Measurements from ENCODE around the gene ALDH1A3.

DNA sequence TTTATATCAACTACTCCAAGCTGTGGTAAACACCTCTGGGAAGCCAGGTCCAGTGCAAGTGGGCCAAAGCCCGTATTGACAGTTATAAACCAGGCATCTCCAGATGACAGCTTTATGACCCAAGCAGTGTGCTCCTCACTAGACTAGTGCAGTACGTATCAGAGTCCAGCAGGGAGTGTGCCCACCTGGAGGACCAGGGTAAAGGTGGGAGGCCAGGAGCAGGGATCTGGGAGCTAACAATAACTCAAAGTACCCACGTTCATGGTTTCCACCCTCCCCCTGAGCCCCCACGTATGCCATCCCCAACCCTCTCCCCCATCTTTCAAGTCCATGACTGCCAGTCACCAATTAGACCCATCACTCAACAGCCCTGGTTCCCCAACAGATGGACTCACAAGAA lies 27.0 kb upstream of the ALDH1A3 start:
- TF ChIP-seq, protein P1, sequence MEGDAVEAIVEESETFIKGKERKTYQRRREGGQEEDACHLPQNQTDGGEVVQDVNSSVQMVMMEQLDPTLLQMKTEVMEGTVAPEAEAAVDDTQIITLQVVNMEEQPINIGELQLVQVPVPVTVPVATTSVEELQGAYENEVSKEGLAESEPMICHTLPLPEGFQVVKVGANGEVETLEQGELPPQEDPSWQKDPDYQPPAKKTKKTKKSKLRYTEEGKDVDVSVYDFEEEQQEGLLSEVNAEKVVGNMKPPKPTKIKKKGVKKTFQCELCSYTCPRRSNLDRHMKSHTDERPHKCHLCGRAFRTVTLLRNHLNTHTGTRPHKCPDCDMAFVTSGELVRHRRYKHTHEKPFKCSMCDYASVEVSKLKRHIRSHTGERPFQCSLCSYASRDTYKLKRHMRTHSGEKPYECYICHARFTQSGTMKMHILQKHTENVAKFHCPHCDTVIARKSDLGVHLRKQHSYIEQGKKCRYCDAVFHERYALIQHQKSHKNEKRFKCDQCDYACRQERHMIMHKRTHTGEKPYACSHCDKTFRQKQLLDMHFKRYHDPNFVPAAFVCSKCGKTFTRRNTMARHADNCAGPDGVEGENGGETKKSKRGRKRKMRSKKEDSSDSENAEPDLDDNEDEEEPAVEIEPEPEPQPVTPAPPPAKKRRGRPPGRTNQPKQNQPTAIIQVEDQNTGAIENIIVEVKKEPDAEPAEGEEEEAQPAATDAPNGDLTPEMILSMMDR (conservative IDR thresholded peaks at IDR 0.05 in 1 of 2, IDR thresholded peaks at IDR 0.05 in 1 of 2; ENCODE audit: low read depth in 1 of 2, low read length in 2 of 2) = no peak
- no peak for TF ChIP-seq EZH2 (IDR thresholded peaks at IDR 0.05; ENCODE audit: low read length, missing control alignments)
